Stimulated activated CD8-positive, alpha-beta memory T cell treated with anti-CD3 and anti-CD28 coated beads, Interleukin-4, amount 100 ng/mL, for 1 hour (primary cell): ENCODE data around the gene C20orf141.

Experiments used
- DNase-seq, 2 donors: peaks; one replicate each; pipeline ENCODE4 v3.0.0-alpha.2; 2020; ENCODE audit warnings: low read depth in 2 of 2, low spot score in 1 of 2

C20orf141 gene

GRCh38 chr20:2846698-2847097 is 31.9 kb downstream of the C20orf141 start:
- DNase-seq = no peak

GRCh38 chr20:2847802-2848201 is 33.0 kb downstream of the C20orf141 start:
- no peak for DNase-seq

- no peak for DNase-seq
Observed at GRCh38 chr20:2849529-2849928, 34.7 kb downstream of the C20orf141 start.

- DNase-seq = no peak
Observed at GRCh38 chr20:2851086-2851485, 36.3 kb downstream of the C20orf141 start.

- DNase-seq = no peak
Observed at GRCh38 chr20:2858591-2858990, 43.8 kb downstream of the C20orf141 start.

GRCh38 chr20:2859330-2860121 is 44.7 kb downstream of the C20orf141 start:
- DNase-seq = no peak

GRCh38 chr20:2864626-2865025 is 49.8 kb downstream of the C20orf141 start:
- no peak for DNase-seq

DNA sequence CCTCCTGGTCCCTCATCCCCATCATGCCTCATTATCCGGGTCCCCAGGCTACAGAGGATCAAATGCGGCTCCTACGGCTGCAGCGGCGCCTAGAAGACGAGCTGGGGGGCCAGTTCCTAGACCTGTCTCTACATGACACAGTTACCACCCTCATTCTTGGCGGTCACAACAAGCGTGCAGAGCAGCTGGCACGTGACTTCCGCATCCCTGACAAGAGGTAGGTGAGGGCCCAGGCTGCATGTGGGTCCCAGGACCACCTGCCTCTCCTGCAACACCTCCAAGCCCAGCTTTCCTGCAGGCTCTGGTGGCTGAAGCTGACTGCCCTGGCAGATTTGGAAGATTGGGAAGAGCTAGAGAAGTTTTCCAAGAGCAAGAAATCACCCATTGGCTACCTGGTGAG is 50.3 kb downstream of the C20orf141 start:
- no peak for DNase-seq
